T follicular helper cell (primary cell): Measurements from ENCODE around the gene COL15A1.

Source experiments
- DNase-seq: peaks from one replicate; pipeline ENCODE4 v3.0.0-alpha.2; 2020; ENCODE audit warnings: low read depth

The COL15A1 gene

GRCh38 chr9:99109522-99109921 is 165.8 kb downstream of the COL15A1 start:
- no peak for DNase-seq

- peak; percentile 51 for DNase-seq
These were observed 169.2 kb downstream of the COL15A1 start for GRCh38 chr9:99112750-99113413.

DNA sequence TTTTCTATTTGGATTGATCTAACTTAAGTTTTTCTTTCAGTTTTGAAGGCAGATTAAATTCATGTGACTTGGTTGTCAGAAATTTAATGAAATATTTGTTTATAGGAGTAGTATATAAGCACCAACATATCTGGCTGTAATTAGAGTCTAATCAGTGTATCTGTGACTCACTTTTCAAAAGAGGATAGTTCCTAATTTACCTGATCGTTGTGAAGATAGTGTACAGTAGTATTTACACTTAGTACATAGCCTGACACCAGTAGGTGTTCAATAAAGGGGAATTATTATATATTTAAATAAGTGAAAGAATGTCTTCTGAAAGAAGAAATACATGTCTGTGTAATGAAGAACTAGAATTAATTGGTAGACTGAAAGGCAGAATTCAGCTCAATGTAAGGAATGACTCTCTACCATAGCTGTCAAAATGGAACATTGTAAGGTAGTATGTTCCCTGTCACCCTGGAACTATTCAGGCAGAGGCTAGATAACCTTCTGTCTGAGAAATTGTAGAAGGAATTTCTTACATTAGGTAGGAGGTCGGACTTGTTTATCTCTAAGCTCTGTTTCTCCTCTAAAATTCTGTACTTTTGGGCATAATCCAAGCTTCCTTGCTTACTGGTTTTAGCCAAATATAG is 169.8 kb downstream of the COL15A1 start:
- no peak for DNase-seq

- no peak for DNase-seq
These were observed 170.3 kb downstream of the COL15A1 start for GRCh38 chr9:99114049-99114440.

- DNase-seq, result no peak
These were observed 171.3 kb downstream of the COL15A1 start for GRCh38 chr9:99114846-99115500.

DNA sequence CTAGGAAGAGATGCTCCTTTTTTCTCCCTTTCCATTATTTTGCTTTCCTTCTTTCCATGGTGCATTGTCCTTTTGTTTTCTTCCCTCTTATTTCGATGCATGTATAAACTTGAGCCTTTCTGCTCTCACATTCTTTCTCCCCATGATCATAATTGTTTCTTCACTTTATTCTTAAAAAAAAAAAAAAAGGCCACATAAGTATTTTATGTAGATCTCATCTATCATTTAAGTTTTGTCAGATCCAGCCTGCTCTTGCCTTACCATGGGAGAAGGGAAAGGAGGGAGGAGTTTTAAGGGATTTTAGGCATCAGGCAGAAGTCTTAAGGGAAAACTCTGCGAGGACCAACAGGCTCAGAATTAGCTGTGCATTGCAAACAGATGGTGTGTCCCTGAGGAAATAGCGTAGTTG is 172.3 kb downstream of the COL15A1 start:
- DNase-seq, result no peak

- DNase-seq, result peak; percentile 22
These were observed 175.2 kb downstream of the COL15A1 start for GRCh38 chr9:99118782-99119466.

DNA sequence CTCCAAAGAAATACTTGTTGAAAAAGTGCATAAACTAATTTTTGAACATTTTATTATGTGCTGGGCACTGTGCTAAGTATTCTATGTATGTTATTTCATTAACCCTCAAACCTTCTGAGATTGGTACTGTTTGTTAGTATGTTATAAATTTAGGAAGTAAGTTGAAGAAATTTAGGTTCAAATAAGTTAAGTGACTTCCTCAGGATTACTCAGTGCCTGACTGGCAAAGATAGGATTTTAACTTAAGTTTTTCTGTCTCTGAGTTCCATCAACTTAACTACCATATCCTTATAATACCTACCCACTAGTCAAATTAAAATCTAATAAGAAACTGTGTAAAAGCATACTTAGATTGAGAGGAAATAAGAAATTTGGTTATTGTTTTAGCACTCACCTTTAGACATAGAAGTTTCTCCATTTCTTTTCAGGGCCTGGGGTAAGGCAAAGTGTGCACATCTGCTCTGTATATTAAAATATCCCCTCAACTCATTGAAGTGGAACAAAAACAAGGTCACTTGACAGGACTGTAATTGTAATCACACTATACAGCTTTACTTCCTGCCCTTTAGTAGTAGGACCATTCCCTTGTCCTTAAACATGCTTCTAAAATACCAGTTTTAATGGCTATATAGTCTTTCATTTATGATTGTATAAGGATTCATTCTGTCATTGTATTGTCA is 176.4 kb downstream of the COL15A1 start:
- no peak for DNase-seq
